H9 (cell line): ENCODE measurements around the gene PDZD2. TPM values are rescaled to one million over a fixed set of nuclear protein-coding genes. Genes with fewer than 3 reads are reported as not detected.
A peak's percentile ranks its signal among the peaks of the same experiment; 100 is the strongest.

ENCODE experiments used
- DNase-seq: peaks from one replicate; pipeline ENCODE4 v3.0.0-alpha.2; 2017
- H2AFZ ChIP-seq: one replicate; pipeline ENCODE4 v1.6.1; 2013; ENCODE audit warnings: mild to moderate bottlenecking, low read length, control low read depth, moderate library complexity
- H2AK5ac ChIP-seq: 2 replicates; pipeline ENCODE4 v1.6.1; 2013; ENCODE audit warnings: low read length, control low read depth, mixed read lengths; ENCODE audit not compliant: insufficient read length
- H2BK120ac ChIP-seq: one replicate; pipeline ENCODE4 v1.6.1; 2013; ENCODE audit warnings: low read depth, mild to moderate bottlenecking, low read length, control low read depth, inconsistent platforms; ENCODE audit not compliant: poor library complexity, severe bottlenecking
- H2BK12ac ChIP-seq: 2 replicates; pipeline ENCODE4 v1.6.1; 2013; ENCODE audit warnings: low read length, control low read depth, mixed read lengths, low read depth; ENCODE audit not compliant: insufficient read length
- H2BK15ac ChIP-seq: 2 replicates; pipeline ENCODE4 v1.6.1; 2013; ENCODE audit warnings: low read depth, low read length, control low read depth
- H2BK20ac ChIP-seq: one replicate; pipeline ENCODE4 v1.6.1; 2013; ENCODE audit warnings: low read depth, mild to moderate bottlenecking, low read length, control low read depth, inconsistent platforms; ENCODE audit not compliant: poor library complexity, severe bottlenecking
- H2BK5ac ChIP-seq: 2 replicates; pipeline ENCODE4 v1.6.1; 2013; ENCODE audit warnings: low read length, control low read depth, mixed read lengths; ENCODE audit not compliant: insufficient read length
- H3K14ac ChIP-seq: 2 replicates; pipeline ENCODE4 v1.6.1; 2013; ENCODE audit warnings: low read length, control low read depth; ENCODE audit not compliant: insufficient read depth
- H3K18ac ChIP-seq: 2 replicates; pipeline ENCODE4 v1.6.1; 2013; ENCODE audit warnings: low read depth, mild to moderate bottlenecking, mixed read lengths, low read length, control low read depth; ENCODE audit not compliant: insufficient read length
- H3K23ac ChIP-seq: 2 replicates; pipeline ENCODE4 v1.6.1; 2013; ENCODE audit warnings: low read length, control low read depth, mixed read lengths, low read depth; ENCODE audit not compliant: insufficient read length
- H3K23me2 ChIP-seq: 2 replicates; pipeline ENCODE4 v1.6.1; 2013; ENCODE audit warnings: low read depth, mild to moderate bottlenecking, mixed read lengths, low read length, control low read depth; ENCODE audit not compliant: insufficient read length, poor library complexity, severe bottlenecking
- H3K27ac ChIP-seq: 2 replicates; pipeline ENCODE4 v1.5.1; 2013; ENCODE audit warnings: low read length, control low read depth, mixed read lengths, low read depth; ENCODE audit not compliant: insufficient read length
- H3K27me3 ChIP-seq: 2 replicates; pipeline ENCODE4 v1.6.1; 2013; ENCODE audit warnings: low read length, control low read depth, inconsistent platforms; ENCODE audit not compliant: insufficient read depth
- H3K4ac ChIP-seq: 2 replicates; pipeline ENCODE4 v1.6.1; 2013; ENCODE audit warnings: low read depth, mild to moderate bottlenecking, control low read depth, inconsistent platforms, low read length, moderate library complexity
- H3K4me1 ChIP-seq: 2 replicates; pipeline ENCODE4 v1.6.1; 2013; ENCODE audit warnings: low read length, control low read depth, inconsistent platforms; ENCODE audit not compliant: insufficient read depth
- H3K4me2 ChIP-seq: 2 replicates; pipeline ENCODE4 v1.6.1; 2013; ENCODE audit warnings: low read length, control low read depth, mixed read lengths; ENCODE audit not compliant: insufficient read length, insufficient read depth
- H3K56ac ChIP-seq: 2 replicates; pipeline ENCODE4 v1.6.1; 2013; ENCODE audit warnings: low read depth, mild to moderate bottlenecking, mixed read lengths, low read length, control low read depth; ENCODE audit not compliant: insufficient read length
- H3K79me1 ChIP-seq: 2 replicates; pipeline ENCODE4 v1.6.1; 2013; ENCODE audit warnings: low read depth, mild to moderate bottlenecking, moderate library complexity, low read length, control low read depth, inconsistent platforms; ENCODE audit not compliant: insufficient read depth, poor library complexity, severe bottlenecking
- H3K79me2 ChIP-seq: 2 replicates; pipeline ENCODE4 v1.6.1; 2013; ENCODE audit warnings: low read length, control low read depth, inconsistent platforms; ENCODE audit not compliant: insufficient read depth
- H3K9ac ChIP-seq: 2 replicates; pipeline ENCODE4 v1.6.1; 2013; ENCODE audit warnings: low read length, control low read depth, mixed read lengths; ENCODE audit not compliant: insufficient read length; ENCODE audit errors: extremely low read depth
- H3K9me3 ChIP-seq: one replicate; pipeline ENCODE4 v1.6.1; 2013; ENCODE audit warnings: low read depth, low read length, inconsistent platforms; ENCODE audit not compliant: control insufficient read depth
- H3T11ph ChIP-seq: one replicate; pipeline ENCODE4 v1.6.1; 2013; ENCODE audit warnings: mild to moderate bottlenecking, low read length, control low read depth, inconsistent platforms
- H4K20me1 ChIP-seq: one replicate; pipeline ENCODE4 v1.6.1; 2013; ENCODE audit not compliant: control insufficient read depth, insufficient read length, insufficient read depth
- H4K5ac ChIP-seq: 2 replicates; pipeline ENCODE4 v1.6.1; 2013; ENCODE audit warnings: low read depth, mild to moderate bottlenecking, mixed read lengths, low read length, control low read depth; ENCODE audit not compliant: insufficient read length
- H4K8ac ChIP-seq: replicated peaks from 2 replicates; pipeline ENCODE4 v1.6.1; 2013; ENCODE audit warnings: low read length, control low read depth, mixed read lengths, low read depth; ENCODE audit not compliant: insufficient read length
- H4K91ac ChIP-seq: 2 replicates; pipeline ENCODE4 v1.6.1; 2013; ENCODE audit warnings: low read depth, mild to moderate bottlenecking, moderate library complexity, mixed read lengths, low read length, control low read depth; ENCODE audit not compliant: insufficient read length
- H3K27ac Mint-ChIP-seq, 3 experiments: 2 replicates in 2 of 3; 3 replicates in 1 of 3; pipeline ENCODE4 v1.8.0; 2020 to 2021; ENCODE audit warnings: mixed read lengths in 3 of 3, mild to moderate bottlenecking in 1 of 3, moderate library complexity in 1 of 3
- H3K27me3 Mint-ChIP-seq: 2 replicates; pipeline ENCODE4 v1.8.0; 2021; ENCODE audit warnings: low read depth, mild to moderate bottlenecking, moderate library complexity, mixed read lengths
- H3K36me3 Mint-ChIP-seq, 3 experiments: 2 replicates in 2 of 3; 3 replicates in 1 of 3; pipeline ENCODE4 v1.8.0; 2020 to 2021; ENCODE audit warnings: low read depth in 3 of 3, mixed read lengths in 3 of 3; ENCODE audit not compliant: insufficient read depth in 1 of 3
- H3K4me1 Mint-ChIP-seq, 2 experiments: 2 replicates each; pipeline ENCODE4 v1.8.0; 2020; ENCODE audit warnings: mixed read lengths in 2 of 2
- H3K4me3 Mint-ChIP-seq, 2 experiments: 2 replicates in 1 of 2; 3 replicates in 1 of 2; pipeline ENCODE4 v1.8.0; 2020 to 2021; ENCODE audit warnings: mild to moderate bottlenecking in 2 of 2, mixed read lengths in 2 of 2, moderate library complexity in 1 of 2
- H3K9me3 Mint-ChIP-seq, 2 experiments: 2 replicates in 1 of 2; 3 replicates in 1 of 2; pipeline ENCODE4 v1.8.0; 2020; ENCODE audit warnings: mild to moderate bottlenecking in 2 of 2, mixed read lengths in 2 of 2, moderate library complexity in 1 of 2
- WGBS: extraction: QIAGEN DNeasy Blood & Tissue Kit; methylation state at CpG from one replicate; pipeline ENCODE4 v1.1.7; 2013; ENCODE audit warnings: missing lambda C conversion rate, low lambda C conversion rate, mixed read lengths; ENCODE audit not compliant: insufficient read length; ENCODE audit errors: extremely low coverage; 5-methylcytosine and 5-hydroxymethylcytosine counted together
- total RNA-seq: library from RNA; stranded (reverse); gene quantifications from 2 replicates; pipeline ENCODE4 v1.2.1, GENCODE V29; 2021
- TF ChIP-seq, protein P1 (sequence below): fragments of 200-600 bp; sonication (generic); conservative IDR thresholded peaks from 3 replicates; pipeline ENCODE4 v1.8.0; 2021; ENCODE audit warnings: antibody characterized with exemption, mild to moderate bottlenecking

Gene PDZD2
- total RNA-seq, 1 experiment from 2014 or later, result 9.9 TPM

DNA sequence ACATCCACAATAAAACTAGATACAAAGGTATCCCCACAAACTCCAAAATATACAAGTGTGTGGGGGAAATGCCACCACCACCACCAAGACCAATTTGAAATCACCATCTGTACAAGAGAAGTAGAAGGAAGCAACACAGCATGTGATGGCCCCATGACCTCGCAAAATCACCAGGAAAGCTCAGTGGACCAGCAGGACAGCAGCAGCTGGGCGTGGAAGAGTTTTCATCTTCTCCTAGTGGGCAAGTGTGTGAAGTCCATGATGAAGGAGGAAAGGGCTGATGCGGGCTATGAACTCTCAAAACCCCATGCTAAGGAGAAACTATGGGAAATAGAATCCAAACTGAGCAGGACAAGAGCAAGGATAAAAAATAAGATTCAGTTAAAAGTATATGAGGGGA is 477.1 kb downstream of the PDZD2 start:
- H2AK5ac ChIP-seq, result no peak overlapping the region
- H3K56ac ChIP-seq, result no peak overlapping the region
- no peak overlapping the region for H3K9ac ChIP-seq
- no peaks in the 10 kb centered on the region for H3K27me3 ChIP-seq
- H2BK20ac ChIP-seq, result no peak overlapping the region
- peaks cover 4% of the 10 kb centered on the region for H3K79me1 ChIP-seq
- Mint-ChIP-seq H3K27me3 (no peaks in the 10 kb centered on the region), H3K27ac (peak overlapping the region in 1 of 3 experiments; percentile 26; a peak in 3 of 7 replicates), H3K4me3 (no peak overlapping the region), H3K36me3 (peaks cover 22 to 70% (median 54%) of the 10 kb centered on the region in 3 experiments; a peak in 6 of 7 replicates), H3K4me1 (peaks cover 0 to 5% of the 10 kb centered on the region in 2 experiments; a peak in 1 of 4 replicates), H3K9me3 (no peaks in the 10 kb centered on the region)
- H4K20me1 ChIP-seq, result no peaks in the 10 kb centered on the region
- H3T11ph ChIP-seq, result no peak overlapping the region
- H2BK5ac ChIP-seq, result no peak overlapping the region
- no peak overlapping the region for H2BK15ac ChIP-seq
- no CpG with 5 or more reads among the region's 3 CpGs for WGBS
- no peak overlapping the region for H4K5ac ChIP-seq
- H3K18ac ChIP-seq, result no peak overlapping the region
- H3K14ac ChIP-seq, result no peak overlapping the region
- H4K91ac ChIP-seq, result no peak overlapping the region
- H2AFZ ChIP-seq, result no peak overlapping the region
- no peaks in the 10 kb centered on the region for H3K4me1 ChIP-seq
- H2BK120ac ChIP-seq, result no peak overlapping the region
- H3K23ac ChIP-seq, result no peak overlapping the region
- DNase-seq, result no peak
- TF ChIP-seq, protein P1, sequence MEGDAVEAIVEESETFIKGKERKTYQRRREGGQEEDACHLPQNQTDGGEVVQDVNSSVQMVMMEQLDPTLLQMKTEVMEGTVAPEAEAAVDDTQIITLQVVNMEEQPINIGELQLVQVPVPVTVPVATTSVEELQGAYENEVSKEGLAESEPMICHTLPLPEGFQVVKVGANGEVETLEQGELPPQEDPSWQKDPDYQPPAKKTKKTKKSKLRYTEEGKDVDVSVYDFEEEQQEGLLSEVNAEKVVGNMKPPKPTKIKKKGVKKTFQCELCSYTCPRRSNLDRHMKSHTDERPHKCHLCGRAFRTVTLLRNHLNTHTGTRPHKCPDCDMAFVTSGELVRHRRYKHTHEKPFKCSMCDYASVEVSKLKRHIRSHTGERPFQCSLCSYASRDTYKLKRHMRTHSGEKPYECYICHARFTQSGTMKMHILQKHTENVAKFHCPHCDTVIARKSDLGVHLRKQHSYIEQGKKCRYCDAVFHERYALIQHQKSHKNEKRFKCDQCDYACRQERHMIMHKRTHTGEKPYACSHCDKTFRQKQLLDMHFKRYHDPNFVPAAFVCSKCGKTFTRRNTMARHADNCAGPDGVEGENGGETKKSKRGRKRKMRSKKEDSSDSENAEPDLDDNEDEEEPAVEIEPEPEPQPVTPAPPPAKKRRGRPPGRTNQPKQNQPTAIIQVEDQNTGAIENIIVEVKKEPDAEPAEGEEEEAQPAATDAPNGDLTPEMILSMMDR, result peak; percentile 27; the same call in 1 of the 3 replicates
- no peak overlapping the region for H3K4ac ChIP-seq
- no peaks in the 10 kb centered on the region for H3K9me3 ChIP-seq
- no peak overlapping the region for H2BK12ac ChIP-seq
- H3K4me2 ChIP-seq, result no peak overlapping the region
- H3K27ac ChIP-seq, result no peak overlapping the region
- H3K79me2 ChIP-seq, result no peaks in the 10 kb centered on the region; the same call in 1 of the 2 replicates
- H4K8ac ChIP-seq, result no peak overlapping the region
- H3K23me2 ChIP-seq, result no peaks in the 10 kb centered on the region
